GM23338 (cell line): ENCODE measurements around the gene PHF13.

Source experiments
- CREB1 ChIP-seq: fragments of 250-450 bp; sonication (Bioruptor Pico); IDR thresholded peaks from 2 replicates; pipeline ENCODE4 v1.5.0; 2020; ENCODE audit warnings: low read depth, mild to moderate bottlenecking, moderate library complexity
- CTCF ChIP-seq, 2 experiments: fragments of 200-600 bp in 1 of 2; sonication (generic) in 1 of 2; conservative IDR thresholded peaks; 2 replicates each; pipeline versions ENCODE4 v1.5.1 to v1.6.1; 2016 to 2017; ENCODE audit warnings: antibody characterized with exemption in 2 of 2, low read depth in 2 of 2, mild to moderate bottlenecking in 2 of 2, moderate library complexity in 1 of 2
- ETS1 ChIP-seq: IDR thresholded peaks from 2 replicates; pipeline ENCODE4 v1.6.1; 2016; ENCODE audit warnings: antibody characterized with exemption
- EZH2 ChIP-seq: fragments of 200-600 bp; sonication (generic); IDR thresholded peaks from one replicate; pipeline ENCODE4 v1.8.0; 2017; ENCODE audit warnings: antibody characterized with exemption, mild to moderate bottlenecking, low read depth; ENCODE audit not compliant: unreplicated experiment
- EZH2phosphoT487 ChIP-seq: fragments of 200-600 bp; sonication (generic); IDR thresholded peaks from one replicate; pipeline ENCODE4 v1.8.1; 2018; ENCODE audit warnings: antibody characterized with exemption; ENCODE audit not compliant: unreplicated experiment
- JUNB ChIP-seq: IDR thresholded peaks from one replicate; pipeline ENCODE4 v1.6.1; 2016; ENCODE audit warnings: antibody characterized with exemption; ENCODE audit not compliant: unreplicated experiment
- NANOG ChIP-seq: IDR thresholded peaks from 2 replicates; pipeline ENCODE4 v1.6.1; 2016; ENCODE audit warnings: antibody characterized with exemption, borderline replicate concordance
- POLR2AphosphoS5 ChIP-seq: IDR thresholded peaks from 2 replicates; pipeline ENCODE4 v1.6.1; 2016; ENCODE audit warnings: antibody characterized with exemption, low read depth
- STAT1 ChIP-seq: IDR thresholded peaks from one replicate; pipeline ENCODE4 v1.6.1; 2016; ENCODE audit warnings: antibody characterized with exemption; ENCODE audit not compliant: unreplicated experiment
- ZNF114 ChIP-seq: fragments of 250-450 bp; sonication (Bioruptor Pico); IDR thresholded peaks from 2 replicates; pipeline ENCODE4 v1.5.0; 2020; ENCODE audit warnings: mild to moderate bottlenecking, moderate library complexity
- ZNF331 ChIP-seq: fragments of 250-450 bp; sonication (Bioruptor Pico); IDR thresholded peaks from 2 replicates; pipeline ENCODE4 v1.5.0; 2020; ENCODE audit warnings: low read depth, mild to moderate bottlenecking, moderate library complexity
- ZNF462 ChIP-seq: fragments of 250-450 bp; sonication (Bioruptor Pico); IDR thresholded peaks from 2 replicates; pipeline ENCODE4 v1.5.0; 2020; ENCODE audit warnings: mild to moderate bottlenecking, moderate library complexity
- TF ChIP-seq, protein P1 (sequence below): IDR thresholded peaks from one replicate; pipeline ENCODE4 v1.6.1; 2018; ENCODE audit warnings: antibody characterized with exemption; ENCODE audit not compliant: unreplicated experiment

- TF ChIP-seq CTCF (conservative IDR thresholded peaks at IDR 0.05; ENCODE audit: low read depth in 2 of 2) (no peak), ETS1 (no peak), EZH2 (no peak), ZNF114 (CRISPR knock-in tag) (no peak), POLR2AphosphoS5 (no peak), EZH2phosphoT487 (no peak), CREB1 (CRISPR knock-in tag) (no peak), STAT1 (no peak), JUNB (no peak), ZNF331 (no peak), NANOG (no peak), ZNF462 (no peak)
- TF ChIP-seq, protein P1, sequence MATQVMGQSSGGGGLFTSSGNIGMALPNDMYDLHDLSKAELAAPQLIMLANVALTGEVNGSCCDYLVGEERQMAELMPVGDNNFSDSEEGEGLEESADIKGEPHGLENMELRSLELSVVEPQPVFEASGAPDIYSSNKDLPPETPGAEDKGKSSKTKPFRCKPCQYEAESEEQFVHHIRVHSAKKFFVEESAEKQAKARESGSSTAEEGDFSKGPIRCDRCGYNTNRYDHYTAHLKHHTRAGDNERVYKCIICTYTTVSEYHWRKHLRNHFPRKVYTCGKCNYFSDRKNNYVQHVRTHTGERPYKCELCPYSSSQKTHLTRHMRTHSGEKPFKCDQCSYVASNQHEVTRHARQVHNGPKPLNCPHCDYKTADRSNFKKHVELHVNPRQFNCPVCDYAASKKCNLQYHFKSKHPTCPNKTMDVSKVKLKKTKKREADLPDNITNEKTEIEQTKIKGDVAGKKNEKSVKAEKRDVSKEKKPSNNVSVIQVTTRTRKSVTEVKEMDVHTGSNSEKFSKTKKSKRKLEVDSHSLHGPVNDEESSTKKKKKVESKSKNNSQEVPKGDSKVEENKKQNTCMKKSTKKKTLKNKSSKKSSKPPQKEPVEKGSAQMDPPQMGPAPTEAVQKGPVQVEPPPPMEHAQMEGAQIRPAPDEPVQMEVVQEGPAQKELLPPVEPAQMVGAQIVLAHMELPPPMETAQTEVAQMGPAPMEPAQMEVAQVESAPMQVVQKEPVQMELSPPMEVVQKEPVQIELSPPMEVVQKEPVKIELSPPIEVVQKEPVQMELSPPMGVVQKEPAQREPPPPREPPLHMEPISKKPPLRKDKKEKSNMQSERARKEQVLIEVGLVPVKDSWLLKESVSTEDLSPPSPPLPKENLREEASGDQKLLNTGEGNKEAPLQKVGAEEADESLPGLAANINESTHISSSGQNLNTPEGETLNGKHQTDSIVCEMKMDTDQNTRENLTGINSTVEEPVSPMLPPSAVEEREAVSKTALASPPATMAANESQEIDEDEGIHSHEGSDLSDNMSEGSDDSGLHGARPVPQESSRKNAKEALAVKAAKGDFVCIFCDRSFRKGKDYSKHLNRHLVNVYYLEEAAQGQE: no peak
Observed at GRCh38 chr1:6614929-6615785, 1.6 kb downstream of the PHF13 start.
